NOMO-1 treated with DMSO at 0.1 percent for 48 hours (cell line): ENCODE results near the gene CLHC1.
"Not testable (repeated sequence)": the region's sequence is repeated elsewhere in the genome, so short reads cannot be mapped to it uniquely, and the experiment has no call there.

Experiments used
- DNase-seq: peaks from one replicate; lab custom pipeline; 2025; ENCODE audit not compliant: unreplicated experiment; lab: John Stamatoyannopoulos, UW

The CLHC1 gene

GRCh38 chr2:55137024-55137958 is 94.8 kb downstream of the CLHC1 start:
- peak; percentile 53 for DNase-seq

GRCh38 chr2:55136138-55136541 is 96.0 kb downstream of the CLHC1 start:
- no peak for DNase-seq

- no peak for DNase-seq
These were observed 96.6 kb downstream of the CLHC1 start for GRCh38 chr2:55135491-55135890.

- DNase-seq, result no peak
These were observed 97.8 kb downstream of the CLHC1 start for GRCh38 chr2:55134316-55134706.

- peak; percentile 33 for DNase-seq
These were observed 98.4 kb downstream of the CLHC1 start for GRCh38 chr2:55133467-55134315.

- DNase-seq, result no peak
These were observed 101.2 kb downstream of the CLHC1 start for GRCh38 chr2:55130849-55131248.

- not testable (repeated sequence) for DNase-seq
These were observed 105.5 kb downstream of the CLHC1 start for GRCh38 chr2:55126643-55127042.
